ENCODE data around the gene FHIT.
"Not testable (repeated sequence)": the region's sequence is repeated elsewhere in the genome, so short reads cannot be mapped to it uniquely, and the experiment has no call there.

DNA sequence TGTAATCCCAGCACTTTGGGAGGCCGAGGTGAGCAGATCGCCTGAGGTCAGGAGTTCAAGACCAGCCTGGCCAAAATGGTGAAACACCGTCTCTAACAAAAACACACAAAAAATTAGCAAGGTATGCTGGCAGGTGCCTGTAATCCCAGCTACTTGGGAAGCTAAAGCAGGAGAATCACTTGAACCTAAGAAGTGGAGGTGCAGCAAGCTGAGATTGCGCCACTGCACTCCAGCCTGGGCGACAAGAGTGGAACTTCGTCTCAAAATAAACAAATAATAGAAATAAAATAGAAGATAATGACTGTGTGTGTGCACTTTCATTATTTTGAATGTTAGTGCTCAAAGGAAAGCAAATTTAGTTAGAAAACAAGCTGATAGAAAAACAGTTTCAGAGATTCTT is 234.2 kb downstream of the FHIT start:
- TF ChIP-seq, protein P1, sequence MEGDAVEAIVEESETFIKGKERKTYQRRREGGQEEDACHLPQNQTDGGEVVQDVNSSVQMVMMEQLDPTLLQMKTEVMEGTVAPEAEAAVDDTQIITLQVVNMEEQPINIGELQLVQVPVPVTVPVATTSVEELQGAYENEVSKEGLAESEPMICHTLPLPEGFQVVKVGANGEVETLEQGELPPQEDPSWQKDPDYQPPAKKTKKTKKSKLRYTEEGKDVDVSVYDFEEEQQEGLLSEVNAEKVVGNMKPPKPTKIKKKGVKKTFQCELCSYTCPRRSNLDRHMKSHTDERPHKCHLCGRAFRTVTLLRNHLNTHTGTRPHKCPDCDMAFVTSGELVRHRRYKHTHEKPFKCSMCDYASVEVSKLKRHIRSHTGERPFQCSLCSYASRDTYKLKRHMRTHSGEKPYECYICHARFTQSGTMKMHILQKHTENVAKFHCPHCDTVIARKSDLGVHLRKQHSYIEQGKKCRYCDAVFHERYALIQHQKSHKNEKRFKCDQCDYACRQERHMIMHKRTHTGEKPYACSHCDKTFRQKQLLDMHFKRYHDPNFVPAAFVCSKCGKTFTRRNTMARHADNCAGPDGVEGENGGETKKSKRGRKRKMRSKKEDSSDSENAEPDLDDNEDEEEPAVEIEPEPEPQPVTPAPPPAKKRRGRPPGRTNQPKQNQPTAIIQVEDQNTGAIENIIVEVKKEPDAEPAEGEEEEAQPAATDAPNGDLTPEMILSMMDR (IDR thresholded peaks at IDR 0.05): not testable (repeated sequence)
- TF ChIP-seq POLR2A (IDR thresholded peaks at IDR 0.05; ENCODE audit: low read depth); POLR2AphosphoS5 (IDR thresholded peaks at IDR 0.05): not testable (repeated sequence)

Measured in esophagus muscularis mucosa (tissue), 3 donors.